DND-41 (cell line): Measurements from ENCODE around the gene JUNB.

Source experiments
- CTCF ChIP-seq: IDR thresholded peaks from 2 replicates; pipeline ENCODE4 v1.5.1; 2012; ENCODE audit warnings: borderline replicate concordance, low read length, moderate library complexity, mild to moderate bottlenecking; ENCODE audit not compliant: poor library complexity, severe bottlenecking; ENCODE audit errors: extremely low read depth
- EZH2 ChIP-seq: IDR thresholded peaks from 3 replicates; pipeline ENCODE4 v1.6.1; 2012; ENCODE audit warnings: borderline replicate concordance, low read depth, mild to moderate bottlenecking, moderate library complexity, low read length, inconsistent platforms; ENCODE audit not compliant: severe bottlenecking

GRCh38 chr19:12767150-12767549, 24.1 kb upstream of the JUNB start:
- no peak for TF ChIP-seq CTCF
- TF ChIP-seq EZH2: no peak
